Stimulated activated CD4-positive, alpha-beta T cell treated with anti-CD3 and anti-CD28 coated beads, Interleukin-12 subunit alpha, Interleukin-12 subunit beta, amount 100 ng/mL, for 4 hours (primary cell): ENCODE data around the gene HGS.

ENCODE experiments used
- DNase-seq: peaks from one replicate; pipeline ENCODE4 v3.0.0-alpha.2; 2020

Gene HGS

GRCh38 chr17:81686614-81687013 lies 2.8 kb downstream of the HGS start:
- DNase-seq, result no peak

GRCh38 chr17:81687770-81688541 lies 4.1 kb downstream of the HGS start:
- no peak for DNase-seq

GRCh38 chr17:81688616-81689015 lies 4.8 kb downstream of the HGS start:
- DNase-seq, result no peak

GRCh38 chr17:81690066-81690465 lies 6.3 kb downstream of the HGS start:
- DNase-seq, result no peak

- DNase-seq, result no peak
Measured at GRCh38 chr17:81690549-81690948, 6.7 kb downstream of the HGS start.

- DNase-seq, result no peak
Measured at GRCh38 chr17:81691196-81691595, 7.4 kb downstream of the HGS start.

- no peak for DNase-seq
Measured at GRCh38 chr17:81691608-81692007, 7.8 kb downstream of the HGS start.

- no peak for DNase-seq
Measured at GRCh38 chr17:81693509-81694210, 9.8 kb downstream of the HGS start.

- DNase-seq, result no peak
Measured at GRCh38 chr17:81694810-81695209, 11.0 kb downstream of the HGS start.

GRCh38 chr17:81695211-81695610 lies 11.4 kb downstream of the HGS start:
- no peak for DNase-seq

GRCh38 chr17:81695801-81696200 lies 12.0 kb downstream of the HGS start:
- DNase-seq, result no peak

GRCh38 chr17:81696218-81696941 lies 12.6 kb downstream of the HGS start:
- no peak for DNase-seq

- DNase-seq, result no peak
Measured at GRCh38 chr17:81697261-81698044, 13.6 kb downstream of the HGS start.

- no peak for DNase-seq
Measured at GRCh38 chr17:81700353-81701287, 16.8 kb downstream of the HGS start.

- no peak for DNase-seq
Measured at GRCh38 chr17:81701288-81702071, 17.7 kb downstream of the HGS start.

- DNase-seq, result peak; percentile 85
Measured at GRCh38 chr17:81702934-81703746, 19.3 kb downstream of the HGS start, which contains the start of gene MRPL12. MRPL12 (plus strand) TSS chr17:81703367; CDS start chr17:81703502, 135 bp downstream.

GRCh38 chr17:81703747-81704654 lies 20.2 kb downstream of the HGS start:
- no peak for DNase-seq

GRCh38 chr17:81705518-81706231 lies 21.9 kb downstream of the HGS start:
- DNase-seq, result no peak
